Stimulated activated CD4-positive, alpha-beta T cell treated with anti-CD3 and anti-CD28 coated beads, Interleukin-4, amount 100 ng/mL, for 4 hours (primary cell): Measurements from ENCODE around the gene CXCR6.

Experiments
- DNase-seq, 2 experiments: peaks; one replicate each; pipeline ENCODE4 v3.0.0-alpha.2; 2020

CXCR6 gene

GRCh38 chr3:45972534-45973402 is 29.5 kb downstream of the CXCR6 start:
- DNase-seq = no peak

DNA sequence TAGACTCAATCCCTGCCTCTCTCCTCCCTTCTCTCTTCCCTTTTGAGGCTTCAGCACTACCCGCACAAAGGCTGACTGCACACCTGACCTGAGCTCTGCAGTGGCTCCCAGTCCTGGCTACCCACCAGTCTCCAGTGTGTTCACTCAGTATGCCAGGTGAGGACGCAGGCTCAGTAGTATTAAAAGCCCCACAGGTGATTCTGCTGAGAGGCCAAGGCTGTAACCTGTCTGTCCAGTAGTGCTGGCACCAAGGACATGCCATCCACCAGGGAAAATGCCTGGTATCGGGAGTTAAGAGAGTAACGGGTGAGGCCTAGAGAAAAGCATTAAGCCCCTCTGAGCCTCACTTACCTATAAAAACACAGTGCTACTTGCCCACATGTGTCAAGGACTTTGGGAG is 31.4 kb downstream of the CXCR6 start:
- no peak for DNase-seq

- no peak for DNase-seq
These were observed 32.4 kb downstream of the CXCR6 start for GRCh38 chr3:45975686-45976085.

GRCh38 chr3:45976191-45977091 is 33.2 kb downstream of the CXCR6 start:
- DNase-seq = peak in 1 of 2 experiments; percentile 17

DNA sequence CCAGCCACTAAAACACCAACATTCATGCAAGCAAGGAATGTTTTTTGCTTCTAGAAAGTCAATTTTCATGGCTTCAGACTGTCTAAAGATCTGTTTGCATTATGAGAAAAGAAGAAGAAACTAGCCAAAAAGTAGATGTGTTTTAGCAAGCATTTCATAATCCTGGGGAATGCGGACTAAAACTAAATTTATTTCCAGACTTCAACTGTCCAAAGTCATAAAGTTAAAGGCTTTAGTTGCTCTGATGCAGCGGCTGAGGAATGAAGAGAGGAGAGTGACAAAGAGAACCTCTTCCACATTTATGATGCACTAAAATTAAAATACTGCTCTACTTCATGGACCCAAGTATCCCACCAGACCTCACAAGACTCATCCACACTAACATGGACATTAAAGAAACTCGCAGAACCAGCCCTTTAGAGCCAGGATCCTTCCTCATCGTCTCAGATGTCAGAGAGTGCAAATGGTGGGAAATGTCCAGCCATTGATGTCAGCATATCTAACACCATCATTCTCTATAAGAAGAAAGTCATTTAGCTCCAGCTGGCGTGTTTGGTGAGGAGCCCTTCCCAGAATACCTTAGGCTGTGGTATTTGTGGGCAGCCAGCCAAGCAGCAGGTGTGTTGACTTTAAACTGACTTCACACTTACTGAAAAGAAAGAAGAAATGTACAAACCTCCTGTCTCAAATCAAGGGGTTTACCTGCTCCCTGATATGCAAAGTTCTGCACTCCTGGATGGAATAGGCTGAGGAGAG is 34.9 kb downstream of the CXCR6 start:
- DNase-seq = peak in 1 of 2 experiments; percentile 30

- no peak for DNase-seq
These were observed 36.1 kb downstream of the CXCR6 start for GRCh38 chr3:45979378-45979777.

GRCh38 chr3:45980229-45980813 is 37.1 kb downstream of the CXCR6 start:
- no peak for DNase-seq

DNA sequence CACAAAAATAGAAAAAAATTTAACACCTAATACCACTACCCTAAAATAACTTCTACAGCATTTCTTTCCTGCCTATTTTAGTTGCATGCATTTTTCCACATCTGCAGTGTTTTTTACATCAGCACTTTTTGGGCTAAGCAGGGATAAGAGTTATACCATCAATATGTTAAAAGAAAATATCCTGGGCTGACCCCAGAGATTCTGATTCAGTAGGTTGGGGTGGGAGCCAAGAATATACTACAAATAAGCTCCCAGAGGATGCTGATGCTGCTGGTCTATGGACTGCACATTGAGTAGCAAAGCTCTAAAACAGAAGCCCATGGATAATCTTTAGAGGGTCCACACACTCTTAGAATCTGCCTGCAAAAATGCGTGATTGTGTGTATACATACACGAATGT is 37.6 kb downstream of the CXCR6 start:
- DNase-seq = no peak

DNA sequence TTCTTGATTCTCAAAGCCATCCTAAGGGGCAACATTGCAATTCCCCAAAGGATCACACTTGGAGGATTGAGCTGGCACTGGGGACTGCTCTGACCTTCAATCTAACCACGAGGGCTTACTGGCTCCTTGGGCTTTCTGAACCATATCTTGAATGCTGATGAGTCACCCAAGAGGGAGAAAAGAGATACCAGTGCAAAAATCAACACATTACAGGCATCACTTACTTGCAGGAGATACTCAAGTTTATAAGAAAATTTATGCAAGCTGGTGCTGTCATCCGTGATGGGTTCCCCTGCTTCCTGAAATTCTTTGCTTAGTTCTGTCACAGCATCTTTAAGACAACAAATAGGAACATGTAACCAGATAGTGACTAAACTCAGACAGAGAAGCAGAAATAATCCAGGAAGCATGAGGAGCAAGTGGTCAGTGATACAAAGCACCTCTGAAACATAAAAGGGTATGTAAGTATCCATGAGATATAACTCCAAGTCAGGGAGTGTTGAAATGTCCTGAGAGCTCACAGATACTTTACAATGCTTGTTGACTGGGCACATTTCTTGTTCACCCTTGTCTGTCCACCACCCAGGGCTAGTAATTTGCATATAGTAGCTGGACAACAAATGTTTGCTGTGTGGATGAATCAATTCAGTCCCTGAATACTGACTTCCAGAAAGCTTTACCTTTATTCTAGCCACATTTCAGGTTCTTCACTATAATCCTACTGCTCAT is 38.2 kb downstream of the CXCR6 start:
- no peak for DNase-seq

DNA sequence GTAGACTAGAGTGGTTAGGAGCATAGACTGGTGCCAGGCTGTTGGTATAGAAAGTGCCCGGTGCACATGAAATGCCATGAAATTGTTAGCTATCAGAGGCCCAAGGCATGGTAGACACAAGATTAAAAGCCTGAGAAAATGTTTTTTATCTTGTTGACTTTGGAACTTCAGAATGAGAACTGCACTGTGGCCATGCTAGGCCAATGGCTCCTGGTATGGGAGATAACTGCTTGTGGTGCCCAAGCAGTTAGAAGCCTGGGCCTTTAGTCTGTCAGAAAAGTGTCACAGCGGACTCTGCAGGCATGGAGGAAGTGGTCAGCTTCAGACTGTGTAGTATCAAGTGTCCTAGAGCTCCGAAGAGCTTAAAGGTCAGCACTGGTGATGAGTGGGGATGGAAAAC is 40.5 kb downstream of the CXCR6 start:
- no peak for DNase-seq

GRCh38 chr3:45984331-45985312 is 41.4 kb downstream of the CXCR6 start:
- no peak for DNase-seq

DNA sequence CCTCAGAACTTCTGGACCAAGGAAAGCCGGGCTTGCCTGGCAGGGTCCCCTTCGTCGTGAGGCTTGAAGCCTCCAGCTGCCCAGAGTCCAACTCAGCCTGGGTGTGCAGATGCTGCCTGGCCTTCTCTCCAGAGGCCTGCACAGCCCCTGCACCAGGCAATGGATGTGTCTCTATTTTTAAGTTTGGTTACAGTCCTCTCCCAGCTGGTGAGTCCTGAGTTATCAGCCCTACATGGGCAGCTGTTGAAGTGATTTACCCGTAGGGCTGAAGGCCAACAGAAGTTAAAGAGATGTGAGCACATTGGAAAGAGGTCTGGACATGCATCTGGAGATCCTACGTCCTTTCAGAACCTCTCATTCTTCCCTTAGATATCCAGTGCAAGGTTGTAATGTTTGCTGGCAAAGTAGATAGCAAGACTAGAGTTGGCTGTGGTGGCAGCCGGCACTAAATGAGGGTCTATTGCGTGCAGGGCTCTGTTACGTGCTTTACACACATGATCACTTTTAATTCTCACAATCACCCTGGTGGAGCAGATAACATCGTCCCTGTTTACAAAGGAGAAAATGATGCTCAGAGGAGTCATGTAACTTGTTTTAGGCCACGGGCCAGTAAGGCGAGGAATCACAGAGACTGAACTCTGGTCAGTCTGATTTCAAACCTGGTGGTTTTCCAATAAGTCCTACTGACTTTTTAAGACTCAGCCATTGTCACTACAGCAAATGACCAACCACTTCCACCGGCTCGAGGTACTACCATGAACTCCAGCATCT is 42.5 kb downstream of the CXCR6 start:
- DNase-seq = no peak

- DNase-seq = no peak
These were observed 43.2 kb downstream of the CXCR6 start for GRCh38 chr3:45986303-45986982.

GRCh38 chr3:45987368-45988291 is 44.4 kb downstream of the CXCR6 start:
- no peak for DNase-seq

GRCh38 chr3:45988362-45988761 is 45.1 kb downstream of the CXCR6 start:
- DNase-seq = no peak

- DNase-seq = no peak
These were observed 45.5 kb downstream of the CXCR6 start for GRCh38 chr3:45988804-45989203.

DNA sequence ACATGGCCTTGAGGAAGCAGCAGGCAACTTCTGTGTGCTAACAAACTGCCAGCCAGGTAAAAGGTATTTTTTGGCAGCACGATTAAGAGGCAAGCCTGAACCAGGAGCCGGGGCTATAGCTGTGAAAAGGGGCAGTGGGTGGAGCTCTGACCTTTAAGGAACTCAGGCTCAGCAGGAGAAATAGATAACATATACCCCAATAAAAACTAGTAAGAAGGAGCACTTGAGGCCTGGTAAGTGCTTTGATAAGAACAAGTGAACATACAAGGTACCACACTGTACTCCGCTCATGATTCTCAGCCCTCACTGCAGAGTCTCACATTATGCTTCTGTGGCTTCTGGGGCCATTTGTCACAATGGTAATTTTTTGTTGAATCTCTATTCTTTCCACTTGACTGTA is 46.9 kb downstream of the CXCR6 start:
- no peak for DNase-seq

DNA sequence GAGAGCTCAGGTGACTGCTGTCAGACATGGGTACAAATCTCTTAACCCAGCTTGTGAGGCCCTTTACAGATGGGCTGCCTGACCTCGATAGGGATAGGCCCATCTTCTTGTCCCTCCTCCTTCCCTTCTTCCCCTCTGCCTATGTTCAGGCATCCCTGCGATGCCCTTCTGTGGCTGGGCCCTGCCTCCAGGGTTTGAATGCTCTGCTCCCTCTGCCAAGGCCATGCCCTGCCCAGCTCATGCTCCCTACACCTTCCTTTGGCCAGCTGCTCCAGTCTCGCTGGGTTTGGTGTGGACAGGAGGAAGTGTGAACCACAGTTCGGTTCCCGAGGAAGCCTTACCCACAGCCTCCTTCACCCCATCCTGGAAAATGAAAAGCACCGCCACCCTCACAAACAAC is 48.1 kb downstream of the CXCR6 start:
- DNase-seq = no peak
